ENCODE measurements around the gene CBARP. TPM values are rescaled to one million over a fixed set of nuclear protein-coding genes. Genes with fewer than 3 reads are reported as not detected.

CBARP gene
- total RNA-seq, 4 donors from 2014 or later: 0.57 to 1.1 TPM; not detected in 2

- TF ChIP-seq CTCF (IDR thresholded peaks at IDR 0.05; ENCODE audit: low read depth): no peak
These were observed 45.6 kb upstream of the CBARP start for GRCh38 chr19:1283207-1283916.

GRCh38 chr19:1282588-1283206 lies 44.9 kb upstream of the CBARP start:
- no peak for TF ChIP-seq CTCF (IDR thresholded peaks at IDR 0.05; ENCODE audit: low read depth)

GRCh38 chr19:1281569-1282287 lies 43.9 kb upstream of the CBARP start:
- no peak for TF ChIP-seq CTCF (IDR thresholded peaks at IDR 0.05; ENCODE audit: low read depth)

- no peak for TF ChIP-seq CTCF (IDR thresholded peaks at IDR 0.05; ENCODE audit: low read depth)
These were observed 43.1 kb upstream of the CBARP start for GRCh38 chr19:1280636-1281568.

- TF ChIP-seq CTCF (IDR thresholded peaks at IDR 0.05; ENCODE audit: low read depth): no peak
These were observed 42.1 kb upstream of the CBARP start for GRCh38 chr19:1279782-1280341.

- no peak for TF ChIP-seq CTCF (IDR thresholded peaks at IDR 0.05; ENCODE audit: low read depth)
These were observed 41.2 kb upstream of the CBARP start for GRCh38 chr19:1278713-1279660.

Data from subcutaneous adipose tissue (tissue), 4 donors.